Erythroblast (primary cell): ENCODE data around the gene EID2.

Experiments
- GATA1 ChIP-seq: IDR thresholded peaks from 2 replicates; pipeline ENCODE4 v1.6.1; 2011; ENCODE audit warnings: low read depth, mild to moderate bottlenecking, control low read depth, low read length, moderate library complexity
- POLR2A ChIP-seq: IDR thresholded peaks from 2 replicates; pipeline ENCODE4 v1.6.1; 2011; ENCODE audit warnings: mild to moderate bottlenecking, low read length

- TF ChIP-seq POLR2A: no peak
- TF ChIP-seq GATA1: no peak
Observed at GRCh38 chr19:39489756-39490155, 50.2 kb downstream of the EID2 start.
